Ecto neural progenitor cell (in vitro differentiated cells): ENCODE results near the gene CCT8L2.
"Not testable (repeated sequence)": the region's sequence is repeated elsewhere in the genome, so short reads cannot be mapped to it uniquely, and the experiment has no call there.

Experiments
- DNase-seq: peaks from one replicate; pipeline ENCODE4 v3.0.0-alpha.2; 2018; ENCODE audit warnings: low spot score

Gene CCT8L2

GRCh38 chr22:16559056-16559955 is 33.3 kb downstream of the CCT8L2 start:
- DNase-seq = no peak

- DNase-seq = not testable (repeated sequence)
Measured at GRCh38 chr22:16558376-16558945, 34.1 kb downstream of the CCT8L2 start.

- not testable (repeated sequence) for DNase-seq
Measured at GRCh38 chr22:16557511-16557910, 35.1 kb downstream of the CCT8L2 start.

- DNase-seq = not testable (repeated sequence)
Measured at GRCh38 chr22:16555077-16555994, 37.3 kb downstream of the CCT8L2 start.

GRCh38 chr22:16543310-16543709 is 49.3 kb downstream of the CCT8L2 start:
- not testable (repeated sequence) for DNase-seq
